Keratinocyte (primary cell): ENCODE measurements around the gene SPDYA. TPM values are rescaled to one million over a fixed set of nuclear protein-coding genes. Genes with fewer than 3 reads are reported as not detected.

ENCODE experiments used
- DNase-seq: peaks from one replicate; pipeline ENCODE4 v3.0.0-alpha.2; 2011; ENCODE audit warnings: low read depth, missing footprints, low spot score
- FAIRE-seq: peaks from 2 replicates; lab custom pipeline; 2011; peaks lifted over from hg19 to GRCh38; lab: Jason Lieb, UNC
- H2AFZ ChIP-seq: 2 replicates; pipeline ENCODE4 v1.6.0; 2012; ENCODE audit warnings: low read length, control low read depth, inconsistent platforms; ENCODE audit not compliant: control insufficient read depth
- H3K27ac ChIP-seq: 2 replicates; pipeline ENCODE4 v1.5.1; 2011; ENCODE audit warnings: low read length; ENCODE audit not compliant: control insufficient read depth, insufficient read depth
- H3K27me3 ChIP-seq: 3 replicates; pipeline ENCODE4 v1.6.0; 2011; ENCODE audit warnings: low read length; ENCODE audit not compliant: control insufficient read depth, insufficient read depth; ENCODE audit errors: extremely low read depth
- H3K36me3 ChIP-seq, 2 experiments: 2 replicates in 1 of 2; 3 replicates in 1 of 2; pipeline ENCODE4 v1.5.1; 2011; ENCODE audit warnings: low read length in 2 of 2, mild to moderate bottlenecking in 1 of 2; ENCODE audit not compliant: control insufficient read depth in 2 of 2, insufficient read depth in 2 of 2; ENCODE audit errors: extremely low read depth in 1 of 2
- H3K4me1 ChIP-seq: 3 replicates; pipeline ENCODE4 v1.5.1; 2011; ENCODE audit warnings: low read length; ENCODE audit not compliant: control insufficient read depth, insufficient read depth; ENCODE audit errors: extremely low read depth
- H3K4me2 ChIP-seq: 3 replicates; pipeline ENCODE4 v1.6.0; 2011; ENCODE audit warnings: low read depth, low read length; ENCODE audit not compliant: control insufficient read depth, insufficient read depth; ENCODE audit errors: extremely low read depth
- H3K4me3 ChIP-seq, 3 experiments: fragments of 200-600 bp in 1 of 3; sonication (generic) in 1 of 3; 2 replicates in 2 of 3; 3 replicates in 1 of 3; pipeline ENCODE4 v1.5.1; 2011 to 2016; ENCODE audit warnings: low read length in 3 of 3, mild to moderate bottlenecking in 3 of 3, control low read depth in 2 of 3, inconsistent platforms in 1 of 3, low read depth in 1 of 3, mixed read lengths in 1 of 3, mixed run types in 1 of 3, moderate library complexity in 1 of 3; ENCODE audit not compliant: control insufficient read depth in 2 of 3, insufficient read depth in 2 of 3; ENCODE audit errors: extremely low read depth in 1 of 3
- H3K79me2 ChIP-seq: 2 replicates; pipeline ENCODE4 v1.6.0; 2012; ENCODE audit warnings: low read length; ENCODE audit not compliant: control insufficient read depth, insufficient read depth
- H3K9ac ChIP-seq: 3 replicates; pipeline ENCODE4 v1.6.0; 2011; ENCODE audit warnings: low read length; ENCODE audit not compliant: control insufficient read depth, insufficient read depth; ENCODE audit errors: extremely low read depth
- H3K9me1 ChIP-seq: 3 replicates; pipeline ENCODE4 v1.6.0; 2011; ENCODE audit warnings: low read length; ENCODE audit not compliant: control insufficient read depth, insufficient read depth; ENCODE audit errors: extremely low read depth
- H3K9me3 ChIP-seq: 2 replicates; pipeline ENCODE4 v1.5.1; 2012; ENCODE audit warnings: low read depth, low read length; ENCODE audit not compliant: control insufficient read depth
- H4K20me1 ChIP-seq: 3 replicates; pipeline ENCODE4 v1.6.0; 2011; ENCODE audit warnings: low read length; ENCODE audit not compliant: control insufficient read depth, insufficient read depth; ENCODE audit errors: extremely low read depth
- CTCF ChIP-seq, 3 experiments: IDR thresholded peaks in 1 of 3; conservative IDR thresholded peaks in 1 of 3; optimal IDR thresholded peaks in 1 of 3; 2 replicates in 2 of 3; 3 replicates in 1 of 3; pipeline versions ENCODE3 to v1.5.1; 2011; ENCODE audit warnings: low read length in 3 of 3, mild to moderate bottlenecking in 3 of 3, moderate library complexity in 2 of 3, control low read depth in 1 of 3, inconsistent platforms in 1 of 3; ENCODE audit not compliant: insufficient read depth in 2 of 3; ENCODE audit errors: extremely low read depth in 1 of 3
- EZH2 ChIP-seq: IDR thresholded peaks from one replicate; pipeline ENCODE4 v1.6.1; 2012; ENCODE audit warnings: inconsistent platforms, mild to moderate bottlenecking, low read length, moderate library complexity
- dilution Hi-C: fragments of 300-500 bp; cut with MboI; formaldehyde crosslinking; loops from one replicate; pipeline ENCODE4 v1.7.0; 2020; ENCODE audit warnings: low sequenced_read_pairs; ENCODE audit not compliant: extremely low pct_ligation_motif_present
- polyA plus RNA-seq, 5 experiments: library from polyadenylated mRNA; depleted of rRNA in 3 of 5; stranded (reverse) in 3 of 5; stranded (forward) in 1 of 5; unstranded in 1 of 5; fragments of >200 nt; gene quantifications; 1 replicate in 1 of 5; 2 replicates in 3 of 5; 3 replicates in 1 of 5; pipeline versions ENCODE4 v1.2.1 to v1.2.3, GENCODE V29; 2011 to 2012; ENCODE audit warnings: missing spikeins in 2 of 5, low read depth in 1 of 5, low replicate concordance in 1 of 5

SPDYA gene
- polyA plus RNA-seq, 1 donor (not counting 4 experiments of a cell fraction or from before 2014, with no cell fraction given): 0.37 TPM

GRCh38 chr2:28768952-28769351 lies 41.7 kb upstream of the SPDYA start:
- no peaks in the 10 kb centered on the region for H3K27me3 ChIP-seq
- no peak overlapping the region for H3K4me3 ChIP-seq
- no peak for DNase-seq
- H3K9ac ChIP-seq: no peak overlapping the region
- dilution Hi-C loops: no loop called here
- peaks cover 99% of the 10 kb centered on the region for H3K79me2 ChIP-seq
- H3K9me3 ChIP-seq: no peaks in the 10 kb centered on the region
- peaks cover 2% of the 10 kb centered on the region for H3K9me1 ChIP-seq
- peaks cover 22% of the 10 kb centered on the region for H4K20me1 ChIP-seq
- H3K4me2 ChIP-seq: no peak overlapping the region
- TF ChIP-seq CTCF (optimal IDR thresholded peaks at IDR 0.05 in 1 of 3, IDR thresholded peaks at IDR 0.05 in 1 of 3, conservative IDR thresholded peaks at IDR 0.05 in 1 of 3; ENCODE audit: extremely low read depth in 1 of 3, insufficient read depth in 2 of 3, low read length in 3 of 3) (no peak), EZH2 (no peak)
- H2AFZ ChIP-seq: no peak overlapping the region
- no peak overlapping the region for H3K27ac ChIP-seq
- no peaks in the 10 kb centered on the region for H3K36me3 ChIP-seq
- FAIRE-seq: no peak
- peaks cover 13% of the 10 kb centered on the region for H3K4me1 ChIP-seq

- H3K9ac ChIP-seq: no peak overlapping the region
- H3K4me1 ChIP-seq: no peaks in the 10 kb centered on the region
- no peak overlapping the region for H2AFZ ChIP-seq
- H3K36me3 ChIP-seq: peaks cover 0 to 1% of the 10 kb centered on the region in 2 experiments
- dilution Hi-C loops: no loop called here
- H4K20me1 ChIP-seq: peaks cover 22% of the 10 kb centered on the region
- no peaks in the 10 kb centered on the region for H3K27me3 ChIP-seq
- no peaks in the 10 kb centered on the region for H3K9me3 ChIP-seq
- peaks cover 99% of the 10 kb centered on the region for H3K79me2 ChIP-seq
- no peak overlapping the region for H3K4me2 ChIP-seq
- no peak overlapping the region for H3K4me3 ChIP-seq
- no peaks in the 10 kb centered on the region for H3K9me1 ChIP-seq
- DNase-seq: no peak
- no peak for TF ChIP-seq CTCF (optimal IDR thresholded peaks at IDR 0.05 in 1 of 3, IDR thresholded peaks at IDR 0.05 in 1 of 3, conservative IDR thresholded peaks at IDR 0.05 in 1 of 3; ENCODE audit: extremely low read depth in 1 of 3, insufficient read depth in 2 of 3, low read length in 3 of 3)
- TF ChIP-seq EZH2: no peak
- H3K27ac ChIP-seq: no peak overlapping the region
- FAIRE-seq: no peak
These were observed 38.3 kb upstream of the SPDYA start for GRCh38 chr2:28772351-28772750.
